NOMO-1 (cell line): Measurements from ENCODE around the gene BORCS8.

Experiments used
- DNase-seq, 2 experiments: peaks; one replicate each; lab custom pipeline; 2025; ENCODE audit not compliant: unreplicated experiment in 2 of 2; lab: John Stamatoyannopoulos, UW

The BORCS8 gene

DNA sequence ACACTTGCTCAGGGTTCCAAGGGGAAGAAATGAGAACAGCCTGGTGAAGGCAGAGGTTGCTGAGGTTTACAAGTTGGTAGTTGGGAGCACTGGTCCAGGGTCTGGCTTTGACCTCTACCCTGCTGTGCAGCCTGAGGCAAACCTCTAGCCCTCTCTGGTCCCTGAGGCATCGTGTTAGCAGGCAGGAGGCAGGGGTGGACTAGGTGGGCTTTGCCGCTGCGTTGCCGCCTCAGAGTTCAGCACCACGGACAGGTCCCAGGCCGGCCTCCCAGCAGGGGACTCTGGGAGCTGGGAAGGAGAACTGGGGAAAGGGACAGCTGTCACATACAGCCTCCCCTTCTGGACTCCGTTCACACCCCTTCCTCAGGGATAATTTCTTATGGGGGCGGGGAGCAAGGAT lies 22.9 kb upstream of the BORCS8 start:
- peak; percentile 8 to 15 for DNase-seq

GRCh38 chr19:19214159-19214490 lies 22.2 kb upstream of the BORCS8 start:
- no peak for DNase-seq

- no peak for DNase-seq
These were observed 21.6 kb upstream of the BORCS8 start for GRCh38 chr19:19213426-19214158.

GRCh38 chr19:19212916-19213315 lies 21.0 kb upstream of the BORCS8 start:
- DNase-seq, result no peak

DNA sequence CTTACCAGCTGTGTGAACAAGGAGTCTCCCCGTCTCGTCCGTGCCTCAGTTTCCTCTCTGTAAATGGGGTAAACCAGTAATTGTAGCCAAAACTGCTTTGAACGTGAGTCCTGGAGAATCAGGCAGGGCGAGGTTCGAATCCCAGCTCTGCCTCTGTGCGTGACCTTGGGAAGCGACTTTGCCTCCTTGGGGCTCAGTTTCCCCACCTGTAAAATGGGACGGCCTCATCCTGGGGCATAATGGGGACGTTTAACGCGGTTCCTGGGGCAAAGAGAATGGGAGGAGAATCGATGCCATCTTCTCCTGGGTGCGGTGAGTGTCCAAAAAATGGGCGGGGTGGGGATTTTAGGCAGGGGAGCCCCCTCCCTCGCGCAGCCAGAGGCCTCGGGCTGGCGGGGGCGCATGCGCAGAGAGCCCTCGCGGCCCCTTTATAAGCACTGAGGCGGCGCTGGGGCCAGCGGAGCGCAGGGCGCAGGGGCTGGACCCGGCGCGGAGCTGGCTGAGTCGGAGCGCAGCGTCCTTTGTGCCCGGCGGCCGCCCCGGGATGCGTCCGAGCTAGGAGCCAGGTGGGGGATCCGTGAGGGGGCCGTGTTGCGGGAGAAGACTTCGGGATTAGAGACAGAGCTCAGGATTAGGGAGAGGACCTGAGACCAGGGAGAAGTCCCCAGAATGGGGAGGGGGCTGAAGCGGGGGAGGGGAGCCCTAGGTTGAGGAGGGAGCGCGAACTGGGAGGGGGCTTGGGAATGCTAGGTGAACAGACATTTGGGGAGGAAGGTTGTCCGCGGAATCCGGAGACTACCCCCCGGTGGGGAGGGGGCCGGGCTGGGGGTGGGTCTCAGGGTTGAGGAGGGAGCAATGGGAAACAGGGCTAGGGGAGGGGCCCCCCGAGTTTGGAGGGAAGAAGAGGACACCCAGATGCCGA lies 19.8 kb upstream of the BORCS8 start, which contains the start of gene NCAN:
Gene NCAN (plus strand): TSS at position 460 of the 922 bp plus-strand sequence. CDS start 4,996 bp downstream, outside the sequence.
- no peak for DNase-seq

DNA sequence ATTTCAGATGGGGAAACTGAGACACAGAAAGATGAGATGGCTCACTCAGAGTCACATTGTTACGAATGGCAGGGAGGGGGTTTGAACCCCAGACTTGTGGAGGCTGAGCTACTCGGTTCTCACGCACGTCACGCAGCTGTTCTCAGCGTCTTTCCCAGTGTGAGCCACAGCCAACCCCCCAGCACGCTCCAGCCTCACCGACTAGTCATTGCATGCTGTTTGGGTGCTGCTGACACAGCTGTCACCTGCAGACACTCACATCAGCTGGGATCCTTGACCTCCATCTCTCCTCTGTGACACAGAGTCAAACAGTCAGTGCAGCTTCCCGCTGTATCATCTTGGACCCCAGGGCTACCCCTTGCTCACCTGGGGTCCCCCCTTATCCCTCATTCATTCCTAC lies 17.4 kb upstream of the BORCS8 start:
- DNase-seq, result no peak

GRCh38 chr19:19207637-19208572 lies 16.0 kb upstream of the BORCS8 start:
- no peak for DNase-seq

DNA sequence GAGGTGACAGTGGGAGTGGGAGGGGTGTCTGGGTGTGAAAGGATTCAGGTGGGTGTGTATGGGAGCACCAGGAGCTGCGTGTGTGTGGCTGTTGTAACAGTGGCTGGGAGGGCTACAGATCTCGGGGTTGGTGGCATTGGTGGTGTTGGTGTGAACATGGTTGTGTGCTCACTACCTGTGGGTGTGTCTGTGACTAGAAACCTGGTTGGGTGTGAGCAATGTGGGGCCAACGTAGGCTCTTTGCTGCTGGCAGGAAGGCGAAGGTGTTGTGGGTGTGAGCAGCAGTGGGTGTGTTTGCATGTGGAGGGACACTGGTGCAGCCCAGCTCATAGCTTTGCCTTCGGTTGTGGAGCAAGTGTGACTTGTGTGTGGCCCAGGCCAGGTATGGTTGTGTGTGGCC lies 15.0 kb upstream of the BORCS8 start:
- DNase-seq, result no peak

- no peak for DNase-seq
These were observed 13.8 kb upstream of the BORCS8 start for GRCh38 chr19:19205416-19206410.

GRCh38 chr19:19204181-19204580 lies 12.2 kb upstream of the BORCS8 start:
- no peak for DNase-seq

GRCh38 chr19:19203012-19203856 lies 11.3 kb upstream of the BORCS8 start, which contains the start of gene NR2C2AP:
NR2C2AP (minus strand) TSS chr19:19203414; CDS start chr19:19203060, 354 bp downstream.
- peak; percentile 90 to 93 for DNase-seq

- no peak for DNase-seq
These were observed 10.7 kb upstream of the BORCS8 start for GRCh38 chr19:19202707-19203011.

GRCh38 chr19:19201697-19202630 lies 10.0 kb upstream of the BORCS8 start:
- no peak for DNase-seq

- no peak for DNase-seq
These were observed 2.0 kb upstream of the BORCS8 start for GRCh38 chr19:19193926-19194325.

GRCh38 chr19:19192910-19193423 lies 1.0 kb upstream of the BORCS8 start:
- no peak for DNase-seq

DNA sequence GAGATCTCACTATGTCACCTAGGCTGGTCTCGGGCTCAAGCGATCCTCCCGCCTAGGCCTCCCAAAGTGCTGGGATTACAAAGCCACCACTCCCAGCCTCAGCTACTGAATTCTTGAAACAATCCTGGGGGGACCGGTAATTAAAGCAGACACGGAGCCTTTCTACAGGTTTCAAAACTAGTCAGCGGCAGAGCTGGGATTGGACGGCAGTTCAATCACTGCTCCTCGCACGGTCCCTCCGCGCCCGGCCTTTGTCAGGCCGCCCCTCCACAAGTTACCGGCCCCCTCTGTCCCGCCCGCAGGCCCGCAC lies 229 bp downstream of the BORCS8 start:
- DNase-seq, result no peak

DNA sequence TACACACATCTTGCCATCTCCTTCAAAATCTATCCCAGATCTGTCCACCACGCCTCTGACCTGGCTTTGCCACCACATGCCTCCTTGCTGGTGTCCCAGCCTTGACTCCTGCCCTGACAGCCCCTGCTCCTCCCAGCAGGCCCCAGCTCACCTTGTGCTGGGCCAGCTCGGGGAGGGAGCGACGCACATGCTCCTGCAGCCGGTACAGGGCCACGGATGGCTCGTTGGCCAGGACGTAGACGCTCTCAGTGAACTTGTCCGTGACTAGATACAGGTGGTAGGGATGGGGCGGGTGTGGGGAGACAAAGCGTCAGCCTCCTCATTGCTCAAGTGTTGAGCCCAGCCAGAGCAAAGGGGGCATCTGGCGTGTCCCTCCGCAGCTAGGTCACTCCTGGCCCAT lies 5.2 kb downstream of the BORCS8 start:
- no peak for DNase-seq
